ENCODE results near the gene GDI2. TPM values are rescaled to one million over a fixed set of nuclear protein-coding genes. Genes with fewer than 3 reads are reported as not detected.

The GDI2 gene
- total and polyA plus RNA-seq, 2 of the 13 experiments (the other 11 are each of a cell fraction or from before 2014, with no cell fraction given) = 153 to 477 TPM

GRCh38 chr10:5813341-5814109, at the start of gene GDI2 (continued):
- TF ChIP-seq, protein P1, sequence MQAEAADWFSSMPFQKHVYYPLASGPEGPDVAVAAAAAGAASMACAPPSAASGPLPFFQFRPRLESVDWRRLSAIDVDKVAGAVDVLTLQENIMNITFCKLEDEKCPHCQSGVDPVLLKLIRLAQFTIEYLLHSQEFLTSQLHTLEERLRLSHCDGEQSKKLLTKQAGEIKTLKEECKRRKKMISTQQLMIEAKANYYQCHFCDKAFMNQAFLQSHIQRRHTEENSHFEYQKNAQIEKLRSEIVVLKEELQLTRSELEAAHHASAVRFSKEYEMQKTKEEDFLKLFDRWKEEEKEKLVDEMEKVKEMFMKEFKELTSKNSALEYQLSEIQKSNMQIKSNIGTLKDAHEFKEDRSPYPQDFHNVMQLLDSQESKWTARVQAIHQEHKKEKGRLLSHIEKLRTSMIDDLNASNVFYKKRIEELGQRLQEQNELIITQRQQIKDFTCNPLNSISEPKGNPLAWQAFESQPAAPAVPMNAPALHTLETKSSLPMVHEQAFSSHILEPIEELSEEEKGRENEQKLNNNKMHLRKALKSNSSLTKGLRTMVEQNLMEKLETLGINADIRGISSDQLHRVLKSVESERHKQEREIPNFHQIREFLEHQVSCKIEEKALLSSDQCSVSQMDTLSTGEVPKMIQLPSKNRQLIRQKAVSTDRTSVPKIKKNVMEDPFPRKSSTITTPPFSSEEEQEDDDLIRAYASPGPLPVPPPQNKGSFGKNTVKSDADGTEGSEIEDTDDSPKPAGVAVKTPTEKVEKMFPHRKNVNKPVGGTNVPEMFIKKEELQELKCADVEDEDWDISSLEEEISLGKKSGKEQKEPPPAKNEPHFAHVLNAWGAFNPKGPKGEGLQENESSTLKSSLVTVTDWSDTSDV (CRISPR knock-in tag; IDR thresholded peaks at IDR 0.05) = peak; percentile 94; the same call in 1 of the 2 replicates
- TF ChIP-seq E2F2 (CRISPR knock-in tag; IDR thresholded peaks at IDR 0.05; ENCODE audit: borderline replicate concordance) (0 out of 2 replicates have a peak, but pooled peaks have one; percentile 50), DBP (CRISPR knock-in tag; IDR thresholded peaks at IDR 0.05; ENCODE audit: not compliant biosample characterization) (no peak), ZNF101 (CRISPR knock-in tag; IDR thresholded peaks at IDR 0.05; ENCODE audit: borderline replicate concordance, low read depth) (0 out of 2 replicates have a peak, but pooled peaks have one; percentile 79), RFXANK (CRISPR knock-in tag; IDR thresholded peaks at IDR 0.05) (no peak; the same call in none of the 2 replicates), PBX3 (CRISPR knock-in tag; IDR thresholded peaks at IDR 0.05; ENCODE audit: borderline replicate concordance) (0 out of 2 replicates have a peak, but pooled peaks have one; percentile 10), ZNF713 (CRISPR knock-in tag; IDR thresholded peaks at IDR 0.05) (peak; percentile 91; the same call in 1 of the 2 replicates), KLF16 (CRISPR knock-in tag; IDR thresholded peaks at IDR 0.05) (peak; percentile 76 to 89; a peak in 3 of 4 replicates), TERF1 (CRISPR knock-in tag; IDR thresholded peaks at IDR 0.05) (no peak), ZNF20 (CRISPR knock-in tag; IDR thresholded peaks at IDR 0.05) (no peak), TBL1XR1 (IDR thresholded peaks at IDR 0.05; ENCODE audit: borderline replicate concordance, low read length, partially characterized antibody) (no peak), TOPORS (CRISPR knock-in tag; IDR thresholded peaks at IDR 0.05) (peak; percentile 90), EEA1 (CRISPR knock-in tag; IDR thresholded peaks at IDR 0.05; ENCODE audit: borderline replicate concordance) (peak; percentile 84; the same call in 1 of the 2 replicates), GLMP (CRISPR knock-in tag; IDR thresholded peaks at IDR 0.05; ENCODE audit: borderline replicate concordance) (peak; percentile 85; the same call in 1 of the 2 replicates), ZBTB3 (CRISPR knock-in tag; IDR thresholded peaks at IDR 0.05; ENCODE audit: borderline replicate concordance, low read depth) (no peak; the same call in 1 of the 2 replicates), NFRKB (IDR thresholded peaks at IDR 0.05) (no peak)
- TF ChIP-seq, protein P2, sequence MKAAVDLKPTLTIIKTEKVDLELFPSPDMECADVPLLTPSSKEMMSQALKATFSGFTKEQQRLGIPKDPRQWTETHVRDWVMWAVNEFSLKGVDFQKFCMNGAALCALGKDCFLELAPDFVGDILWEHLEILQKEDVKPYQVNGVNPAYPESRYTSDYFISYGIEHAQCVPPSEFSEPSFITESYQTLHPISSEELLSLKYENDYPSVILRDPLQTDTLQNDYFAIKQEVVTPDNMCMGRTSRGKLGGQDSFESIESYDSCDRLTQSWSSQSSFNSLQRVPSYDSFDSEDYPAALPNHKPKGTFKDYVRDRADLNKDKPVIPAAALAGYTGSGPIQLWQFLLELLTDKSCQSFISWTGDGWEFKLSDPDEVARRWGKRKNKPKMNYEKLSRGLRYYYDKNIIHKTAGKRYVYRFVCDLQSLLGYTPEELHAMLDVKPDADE (CRISPR knock-in tag; IDR thresholded peaks at IDR 0.05) = peak; percentile 85; the same call in 1 of the 2 replicates
